ENCODE measurements around the gene ARSA.
A peak's percentile ranks its signal among the peaks of the same experiment; 100 is the strongest.
"Not testable (repeated sequence)": the region's sequence is repeated elsewhere in the genome, so short reads cannot be mapped to it uniquely, and the experiment has no call there.

ARSA gene

GRCh38 chr22:50621356-50621880 lies 6.5 kb downstream of the ARSA start:
- DNase-seq, result peak; percentile 88

DNA sequence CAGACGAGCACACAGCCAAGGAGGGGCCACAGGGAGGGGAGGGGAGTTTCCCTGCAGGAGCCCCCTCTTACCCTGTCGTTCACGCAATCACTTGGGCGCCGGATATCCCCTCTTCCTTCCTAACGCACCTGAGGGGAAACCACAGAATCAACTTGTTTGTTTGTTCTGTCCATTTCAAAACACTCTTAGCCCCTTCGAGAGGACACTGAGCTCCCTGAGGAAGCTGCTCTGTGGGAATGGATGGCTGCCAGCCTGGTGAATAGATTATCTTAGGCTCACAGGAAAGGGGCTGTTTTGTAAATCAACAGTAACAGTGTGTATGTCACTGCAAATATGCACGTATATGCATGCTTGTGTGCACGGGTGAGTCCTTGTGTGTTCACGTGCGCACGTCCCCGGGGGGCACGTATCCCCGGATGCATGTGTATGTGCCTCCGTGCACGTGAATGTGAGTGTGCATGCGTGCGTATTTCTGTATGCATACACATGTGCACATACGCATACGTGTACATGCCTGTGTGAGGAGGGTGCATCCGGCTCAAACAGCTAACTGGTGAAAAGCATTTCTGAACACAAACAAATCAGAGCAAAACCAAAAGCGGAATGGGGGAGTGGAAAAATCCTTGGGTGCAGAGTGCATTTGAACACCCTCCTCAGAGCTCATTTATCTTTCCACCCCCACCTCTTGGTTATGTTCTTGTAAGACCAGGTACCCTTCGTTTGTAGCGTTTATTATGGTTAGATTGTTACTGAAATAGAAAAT lies 7.2 kb downstream of the ARSA start:
- peak; percentile 86 for DNase-seq

GRCh38 chr22:50614296-50614695 lies 13.7 kb downstream of the ARSA start:
- not testable (repeated sequence) for DNase-seq

- DNase-seq, result no peak
Observed at GRCh38 chr22:50613291-50613981, 14.5 kb downstream of the ARSA start.

GRCh38 chr22:50612528-50613221 lies 15.3 kb downstream of the ARSA start:
- no peak for DNase-seq

DNA sequence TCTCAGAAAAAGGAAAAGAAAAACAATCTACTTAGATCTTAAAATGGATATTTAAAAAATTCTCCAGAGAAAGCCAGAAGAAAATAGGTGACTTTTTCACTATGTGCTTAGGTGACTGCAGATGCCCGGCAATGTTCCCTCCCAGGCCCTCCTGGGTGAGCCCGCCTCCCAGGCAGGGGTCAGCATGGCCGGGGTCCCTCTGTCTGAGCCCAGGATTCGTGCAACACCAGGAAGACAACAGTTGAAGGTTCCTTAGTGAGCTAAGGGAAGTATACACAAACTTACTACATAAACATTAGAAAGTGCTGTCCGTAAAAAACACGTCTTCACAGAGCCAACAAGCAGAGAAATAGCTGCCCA lies 15.8 kb downstream of the ARSA start:
- DNase-seq, result no peak

DNA sequence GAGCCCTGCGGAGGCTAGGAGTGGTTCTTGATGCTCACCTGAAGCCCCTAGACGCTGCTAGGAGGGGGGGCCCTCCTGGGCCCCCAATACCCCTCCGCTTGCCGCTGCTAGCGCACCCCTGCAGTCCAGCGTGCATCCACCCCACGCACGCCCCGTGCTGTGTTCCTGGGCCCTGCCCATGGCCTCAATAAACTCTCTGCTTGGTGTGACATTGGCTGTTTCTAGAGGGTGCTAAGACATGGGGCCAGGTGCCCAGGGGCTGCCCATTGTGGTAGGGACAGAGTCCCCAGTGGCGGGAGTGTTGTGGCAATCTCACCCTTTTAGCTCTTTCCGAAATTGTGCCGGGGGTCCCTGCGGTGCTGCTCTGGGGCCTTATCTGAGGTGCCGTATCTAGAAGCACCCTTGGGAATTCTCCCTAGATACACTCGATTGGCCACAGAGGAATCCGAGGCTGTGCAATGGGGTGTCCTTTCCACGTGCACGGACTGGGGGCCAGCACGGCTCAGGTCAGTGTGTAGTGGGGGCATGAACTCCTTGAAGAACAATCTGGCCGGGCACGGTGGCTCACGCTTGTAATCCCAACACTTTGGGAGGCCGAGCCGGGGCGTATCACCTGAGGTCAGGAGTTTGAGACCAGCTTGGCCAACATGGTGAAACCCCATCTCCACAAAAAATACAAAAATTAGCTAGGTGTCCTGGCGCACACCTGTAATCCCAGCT lies 16.5 kb downstream of the ARSA start:
- DNase-seq, result no peak

DNA sequence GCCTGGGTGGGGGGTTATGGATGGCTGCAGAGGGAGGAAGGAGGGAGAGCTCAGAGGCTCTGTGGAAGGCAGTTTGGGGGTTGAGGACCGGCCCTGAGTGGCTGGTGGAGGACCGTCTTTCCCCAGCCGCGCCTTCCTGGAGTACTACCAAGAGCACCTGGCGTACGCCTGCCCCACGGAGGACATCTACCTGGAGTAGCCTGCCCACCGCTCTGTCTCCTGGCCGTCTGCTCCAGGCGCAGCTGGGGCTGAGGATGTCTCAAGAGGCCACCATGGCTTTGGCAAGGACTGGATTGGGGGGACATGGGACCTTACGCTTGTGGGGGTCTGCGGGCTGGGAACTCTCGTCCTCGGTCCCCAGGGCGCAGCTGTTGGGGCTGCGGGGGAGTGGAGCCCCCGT lies 17.4 kb downstream of the ARSA start:
- no peak for DNase-seq

DNA sequence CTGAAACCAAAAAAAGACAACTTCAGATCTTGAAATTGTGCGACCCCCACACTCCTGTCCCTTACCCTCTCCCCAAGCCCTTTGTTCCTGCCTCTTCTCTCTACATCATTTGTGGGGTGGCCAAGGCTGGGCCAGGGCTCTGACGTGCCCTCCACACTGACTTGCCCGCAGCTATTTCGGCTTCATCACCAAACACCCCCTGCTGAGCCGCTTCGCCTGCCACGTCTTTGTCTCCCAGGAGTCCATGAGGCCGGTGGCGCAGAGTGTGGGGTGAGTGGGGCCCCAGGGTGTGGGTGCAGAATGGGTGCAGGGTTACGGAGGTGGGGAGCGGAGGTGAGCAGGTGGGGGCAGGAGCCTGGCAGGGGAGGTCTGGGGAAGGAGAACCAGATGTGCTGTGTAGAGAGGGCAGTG lies 17.9 kb downstream of the ARSA start:
- DNase-seq, result no peak

- no peak for DNase-seq
Observed at GRCh38 chr22:50609599-50609998, 18.4 kb downstream of the ARSA start.

DNA sequence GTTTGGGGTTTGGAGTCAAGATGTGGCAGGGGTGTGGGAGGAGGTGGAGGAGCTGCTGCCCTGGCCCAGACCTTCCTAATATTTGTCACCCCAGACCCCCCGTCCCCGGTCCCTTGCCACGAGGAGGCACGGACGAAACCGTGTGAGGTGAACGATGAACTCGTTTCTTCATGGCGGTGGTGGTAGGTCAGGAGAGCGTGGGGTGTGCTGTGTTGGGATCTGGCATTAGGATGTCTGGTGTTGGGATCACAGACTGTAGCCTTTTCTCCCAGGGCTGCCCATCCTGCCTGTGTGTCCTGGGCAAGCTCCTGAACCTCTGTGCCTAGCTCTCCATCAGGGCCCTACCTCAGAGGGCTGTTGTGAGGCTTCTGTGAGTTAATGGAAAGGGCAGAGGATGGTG lies 19.0 kb downstream of the ARSA start:
- DNase-seq, result no peak

DNA sequence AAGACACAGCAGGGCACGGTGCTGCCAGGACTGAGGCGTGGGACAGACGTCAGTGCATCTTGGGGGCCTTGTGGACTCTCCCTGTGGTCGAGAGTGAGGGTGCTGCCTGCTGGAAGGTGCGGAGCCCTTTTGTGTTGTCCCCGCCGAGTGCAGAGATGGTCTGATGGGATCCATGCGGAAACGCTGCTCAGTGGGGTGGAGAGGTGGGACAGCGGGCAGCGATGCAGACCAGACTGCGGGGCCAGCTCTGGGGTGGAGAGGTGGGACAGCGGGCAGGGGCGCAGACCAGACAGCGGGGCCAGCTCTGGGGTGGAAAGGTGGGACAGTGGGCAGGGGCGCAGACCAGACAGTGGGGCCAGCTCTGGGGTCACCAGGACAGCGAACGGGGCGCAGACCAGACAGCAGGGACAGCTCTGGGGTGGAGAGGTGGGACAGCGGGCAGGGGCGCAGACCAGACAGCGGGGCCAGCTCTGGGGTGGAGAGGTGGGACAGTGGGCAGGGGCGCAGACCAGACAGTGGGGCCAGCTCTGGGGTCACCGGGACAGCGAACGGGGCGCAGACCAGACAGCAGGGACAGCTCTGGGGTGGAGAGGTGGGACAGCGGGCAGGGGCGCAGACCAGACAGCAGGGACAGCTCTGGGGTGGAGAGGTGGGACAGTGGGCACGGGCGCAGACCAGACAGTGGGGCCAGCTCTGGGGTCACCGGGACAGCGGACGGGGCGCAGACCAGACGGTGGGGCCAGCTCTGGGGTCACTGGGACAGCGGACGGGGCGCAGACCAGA lies 19.7 kb downstream of the ARSA start:
- not testable (repeated sequence) for DNase-seq

GRCh38 chr22:50607659-50608020 lies 20.3 kb downstream of the ARSA start:
- no peak for DNase-seq

GRCh38 chr22:50606946-50607658 lies 20.9 kb downstream of the ARSA start:
- DNase-seq, result no peak

GRCh38 chr22:50606165-50606945 lies 21.6 kb downstream of the ARSA start:
- peak; percentile 12 for DNase-seq

DNA sequence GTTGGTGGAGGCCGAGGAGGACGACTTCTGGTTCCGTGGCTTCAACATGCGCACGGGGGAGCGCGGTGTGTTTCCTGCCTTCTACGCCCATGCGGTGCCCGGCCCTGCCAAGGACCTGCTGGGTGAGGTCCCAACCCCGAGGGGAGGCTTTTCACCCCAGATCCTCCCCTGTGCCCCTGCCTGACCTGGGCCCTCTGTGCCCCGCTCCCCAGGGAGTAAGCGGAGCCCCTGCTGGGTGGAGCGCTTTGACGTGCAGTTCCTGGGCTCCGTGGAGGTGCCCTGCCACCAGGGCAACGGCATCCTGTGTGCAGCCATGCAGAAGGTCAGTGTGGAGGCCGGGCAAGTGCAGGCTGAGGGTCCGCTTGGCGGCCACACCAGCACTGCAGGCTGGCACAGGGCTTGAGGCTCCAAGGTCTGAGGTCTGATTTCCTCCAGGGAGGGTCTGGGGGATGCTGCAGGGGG lies 22.3 kb downstream of the ARSA start:
- no peak for DNase-seq

- DNase-seq, result no peak
Observed at GRCh38 chr22:50605002-50605612, 22.8 kb downstream of the ARSA start.

GRCh38 chr22:50604256-50605001 lies 23.5 kb downstream of the ARSA start:
- no peak for DNase-seq

- DNase-seq, result no peak
Observed at GRCh38 chr22:50603511-50604255, 24.3 kb downstream of the ARSA start.
